Sigmoid colon (tissue), 3 donors: ENCODE results near the gene F8.

Experiments
- CTCF ChIP-seq, 4 experiments: fragments of 450-650 bp in 3 of 4; fragments of 200-600 bp in 1 of 4; IDR thresholded peaks; one replicate each; pipeline ENCODE4 v1.5.1; 2016 to 2019; ENCODE audit warnings: antibody characterized with exemption in 4 of 4, mild to moderate bottlenecking in 3 of 4, moderate library complexity in 2 of 4
- POLR2A ChIP-seq, 2 donors: fragments of 450-650 bp; IDR thresholded peaks; one replicate each; pipeline ENCODE4 v1.6.1; 2016; ENCODE audit warnings: antibody characterized with exemption in 2 of 2, mild to moderate bottlenecking in 2 of 2, moderate library complexity in 2 of 2

GRCh38 chrX:154908821-154909220, 113.7 kb downstream of the F8 start:
- TF ChIP-seq CTCF (IDR thresholded peaks at IDR 0.05) = no peak
- TF ChIP-seq POLR2A (IDR thresholded peaks at IDR 0.05) = no peak
